RWPE2 (cell line): ENCODE data around the gene MCM5.

Experiments used
- ATAC-seq: fragments of 200-7000 bp; cut with Tn5 transposase; 3 replicates; pipeline ENCODE4 v1.9.1; 2021; ENCODE audit warnings: low read depth
- DNase-seq: peaks from one replicate; pipeline ENCODE4 v3.0.0-alpha.2; 2020; ENCODE audit warnings: low spot score
- H3K27ac ChIP-seq: fragments of 450-650 bp; 2 replicates; pipeline ENCODE4 v1.5.1; 2017; ENCODE audit warnings: mild to moderate bottlenecking; ENCODE audit not compliant: poor library complexity, severe bottlenecking
- H3K27me3 ChIP-seq: fragments of 250-450 bp; sonication (Bioruptor Pico); 2 replicates; pipeline ENCODE4 v1.5.1; 2021; ENCODE audit warnings: mild to moderate bottlenecking, moderate library complexity; ENCODE audit not compliant: insufficient read depth, poor library complexity, severe bottlenecking
- H3K36me3 ChIP-seq: fragments of 250-450 bp; sonication (Bioruptor Pico); 2 replicates; pipeline ENCODE4 v1.5.1; 2020; ENCODE audit warnings: low read depth, mild to moderate bottlenecking, moderate library complexity
- H3K4me1 ChIP-seq: fragments of 250-450 bp; sonication (Bioruptor Pico); 2 replicates; pipeline ENCODE4 v1.5.1; 2021; ENCODE audit warnings: mild to moderate bottlenecking, moderate library complexity; ENCODE audit not compliant: insufficient read depth, poor library complexity, severe bottlenecking
- H3K4me3 ChIP-seq: fragments of 250-450 bp; sonication (Bioruptor Pico); 2 replicates; pipeline ENCODE4 v1.5.1; 2021; ENCODE audit warnings: mild to moderate bottlenecking, moderate library complexity; ENCODE audit not compliant: severe bottlenecking
- H3K9me3 ChIP-seq: fragments of 250-450 bp; sonication (Bioruptor Pico); 2 replicates; pipeline ENCODE4 v1.5.1; 2021; ENCODE audit warnings: mild to moderate bottlenecking, moderate library complexity; ENCODE audit not compliant: severe bottlenecking
- TF ChIP-seq, protein P1 (sequence below): fragments of 450-650 bp; IDR thresholded peaks from one replicate; pipeline ENCODE4 v1.5.1; 2017; ENCODE audit warnings: mild to moderate bottlenecking, moderate library complexity; ENCODE audit not compliant: poor library complexity, severe bottlenecking

Gene MCM5

DNA sequence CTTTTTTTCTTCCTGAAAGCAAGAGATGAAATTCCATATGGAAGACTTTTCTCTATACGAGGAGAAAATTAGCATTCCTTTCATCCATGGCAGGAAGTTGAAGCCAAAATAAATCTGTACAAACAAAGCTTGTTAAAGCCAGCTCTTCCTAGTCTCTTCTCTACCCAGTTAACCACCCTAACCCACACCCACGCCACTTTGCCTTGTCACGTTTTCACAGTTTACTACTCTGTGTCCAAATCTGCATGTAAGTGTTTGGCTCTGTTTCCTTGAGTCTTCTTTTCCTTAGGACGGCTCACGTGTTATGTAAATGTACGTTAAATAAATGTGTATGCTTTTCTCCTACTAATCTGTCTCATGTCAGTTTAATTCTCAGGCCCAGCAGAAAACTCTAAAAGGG is 26.2 kb upstream of the MCM5 start:
- no peak for DNase-seq
- no peaks in the 10 kb centered on the region for H3K27me3 ChIP-seq
- H3K4me3 ChIP-seq, result no peak overlapping the region
- H3K27ac ChIP-seq, result no peak overlapping the region
- no peaks in the 10 kb centered on the region for H3K36me3 ChIP-seq
- H3K4me1 ChIP-seq, result peaks cover 13% of the 10 kb centered on the region
- TF ChIP-seq, protein P1, sequence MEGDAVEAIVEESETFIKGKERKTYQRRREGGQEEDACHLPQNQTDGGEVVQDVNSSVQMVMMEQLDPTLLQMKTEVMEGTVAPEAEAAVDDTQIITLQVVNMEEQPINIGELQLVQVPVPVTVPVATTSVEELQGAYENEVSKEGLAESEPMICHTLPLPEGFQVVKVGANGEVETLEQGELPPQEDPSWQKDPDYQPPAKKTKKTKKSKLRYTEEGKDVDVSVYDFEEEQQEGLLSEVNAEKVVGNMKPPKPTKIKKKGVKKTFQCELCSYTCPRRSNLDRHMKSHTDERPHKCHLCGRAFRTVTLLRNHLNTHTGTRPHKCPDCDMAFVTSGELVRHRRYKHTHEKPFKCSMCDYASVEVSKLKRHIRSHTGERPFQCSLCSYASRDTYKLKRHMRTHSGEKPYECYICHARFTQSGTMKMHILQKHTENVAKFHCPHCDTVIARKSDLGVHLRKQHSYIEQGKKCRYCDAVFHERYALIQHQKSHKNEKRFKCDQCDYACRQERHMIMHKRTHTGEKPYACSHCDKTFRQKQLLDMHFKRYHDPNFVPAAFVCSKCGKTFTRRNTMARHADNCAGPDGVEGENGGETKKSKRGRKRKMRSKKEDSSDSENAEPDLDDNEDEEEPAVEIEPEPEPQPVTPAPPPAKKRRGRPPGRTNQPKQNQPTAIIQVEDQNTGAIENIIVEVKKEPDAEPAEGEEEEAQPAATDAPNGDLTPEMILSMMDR, result no peak
- no peaks in the 10 kb centered on the region for H3K9me3 ChIP-seq
- no peak for ATAC-seq

DNA sequence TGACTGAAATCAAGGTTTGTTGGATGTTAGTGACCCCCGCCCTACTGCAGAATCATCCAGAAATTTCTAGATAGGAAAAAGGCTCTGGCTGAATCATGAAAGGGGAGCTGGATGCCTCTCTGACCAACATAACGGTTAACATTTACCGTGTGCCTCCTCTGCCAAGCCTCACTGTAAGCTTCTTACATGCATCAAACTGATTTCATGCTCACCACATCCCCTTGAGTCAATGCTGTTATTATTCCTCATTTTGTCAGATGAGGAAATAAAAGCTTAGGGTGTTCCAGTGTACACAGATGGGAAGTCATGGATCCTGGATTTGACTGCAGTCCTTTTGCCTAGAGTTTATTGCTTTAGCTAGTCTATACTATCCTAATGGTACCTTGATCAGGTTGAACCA is 24.9 kb upstream of the MCM5 start:
- DNase-seq (no peak), ATAC-seq (no peak)
- Histone ChIP-seq H3K9me3 (no peaks in the 10 kb centered on the region), H3K4me3 (no peak overlapping the region), H3K36me3 (no peaks in the 10 kb centered on the region), H3K4me1 (peaks cover 13% of the 10 kb centered on the region), H3K27ac (no peak overlapping the region), H3K27me3 (no peaks in the 10 kb centered on the region)
- TF ChIP-seq, protein P1, result no peak

DNA sequence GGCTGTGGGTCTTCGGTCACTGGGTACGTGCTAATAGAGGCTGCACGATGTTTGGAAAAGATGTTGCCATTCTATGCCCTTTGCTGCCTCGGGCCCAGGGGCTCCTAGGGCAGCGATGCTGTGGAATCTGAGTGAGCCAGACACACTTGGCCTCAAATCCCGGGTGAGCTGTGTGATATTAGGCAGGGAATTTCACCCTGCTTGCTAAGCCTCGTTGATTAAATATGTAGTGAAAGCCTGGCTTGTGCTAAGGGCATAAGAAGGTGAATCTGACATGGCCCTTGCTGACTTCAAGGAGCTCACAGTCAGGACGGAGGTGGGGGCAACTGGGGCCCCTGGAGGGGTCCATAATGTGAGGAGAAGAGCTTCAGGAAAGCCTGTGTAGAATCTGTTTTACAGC is 24.4 kb upstream of the MCM5 start:
- no peak overlapping the region for H3K27ac ChIP-seq

DNA sequence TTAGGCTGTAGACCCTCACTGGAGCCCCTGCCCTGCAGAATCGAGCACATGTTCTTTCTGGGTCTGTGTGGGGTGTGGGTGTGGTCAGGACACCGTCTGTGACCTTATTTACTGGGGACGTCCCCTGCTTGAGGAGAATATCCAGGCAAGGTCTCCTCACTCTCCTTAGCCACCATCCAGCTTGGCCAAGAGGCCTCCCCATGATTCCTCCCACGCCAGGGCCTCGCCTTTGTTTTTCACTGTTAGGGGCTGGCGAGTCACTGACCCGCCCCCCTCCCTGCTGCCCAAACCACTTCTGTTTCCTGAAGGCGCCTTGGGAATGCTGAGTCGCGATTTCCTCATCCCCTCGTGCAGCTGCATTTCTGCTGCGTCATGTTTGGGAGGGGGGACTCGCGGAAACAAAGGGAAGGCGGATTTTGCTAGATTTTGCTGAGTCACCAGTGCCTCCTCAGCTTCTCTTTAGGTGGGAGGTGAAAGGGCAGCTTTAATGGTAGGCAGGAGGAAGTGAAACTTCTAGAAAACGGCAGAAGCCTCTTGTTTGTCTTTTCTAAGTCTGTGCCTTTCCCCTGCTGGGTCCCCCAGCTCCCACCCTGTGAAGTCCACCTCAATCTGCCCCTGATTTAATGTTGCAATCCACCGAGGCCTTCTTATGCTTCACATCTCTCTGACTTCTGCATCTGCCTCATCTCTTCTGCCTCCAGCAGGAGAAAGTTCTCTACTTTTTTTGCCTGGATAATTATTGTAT is 23.0 kb upstream of the MCM5 start:
- Histone ChIP-seq H3K4me1 (peaks cover 13% of the 10 kb centered on the region), H3K4me3 (no peak overlapping the region)

More for the DNA sequence above, 24.4 kb upstream of the MCM5 start:
- Histone ChIP-seq H3K4me3 (no peak overlapping the region), H3K9me3 (no peaks in the 10 kb centered on the region), H3K36me3 (no peaks in the 10 kb centered on the region), H3K4me1 (peaks cover 13% of the 10 kb centered on the region), H3K27me3 (no peaks in the 10 kb centered on the region)
- no peak for ATAC-seq
- TF ChIP-seq, protein P1, result no peak
- DNase-seq, result no peak

More for the DNA sequence above, 23.0 kb upstream of the MCM5 start:
- Histone ChIP-seq H3K9me3 (no peaks in the 10 kb centered on the region), H3K27ac (peak overlapping the region; percentile 40), H3K36me3 (no peaks in the 10 kb centered on the region), H3K27me3 (no peaks in the 10 kb centered on the region)
- DNase-seq (peak; percentile 95), ATAC-seq (peak; percentile 58)
- TF ChIP-seq, protein P1, result no peak
